HCT116 (cell line): ENCODE results near the gene RBM20. TPM values are rescaled to one million over a fixed set of nuclear protein-coding genes. Genes with fewer than 3 reads are reported as not detected.

Source experiments
- ATAC-seq: fragments of 200-7000 bp; cut with Tn5 transposase; 2 replicates; pipeline ENCODE4 v1.9.1; 2020; ENCODE audit warnings: mild to moderate bottlenecking, moderate library complexity
- BruUV-seq: library from RNA; stranded (reverse); fragments of 400-500 nt; replicated peaks from 2 replicates; lab custom pipeline; 2021; lab: Mats Ljungman, UMichigan
- CTCF ChIA-PET: fragments of 300-600 bp; sonication (Branson Sonifier 250); formaldehyde crosslinking; loops from one replicate; lab custom pipeline; 2021; ENCODE audit warnings: antibody characterized with exemption; lab: Charles Lee
- POLR2A ChIA-PET: fragments of 300-600, 350-600 bp; sonication (Branson Sonifier 250); formaldehyde crosslinking; loops from one replicate; lab custom pipeline; 2021; ENCODE audit warnings: antibody characterized with exemption; lab: Charles Lee
- RAD21 ChIA-PET, 2 experiments: fragments of 300-600 bp; sonication (Branson Sonifier 250); formaldehyde crosslinking; loops; one replicate each; lab custom pipeline; 2023; ENCODE audit warnings: low total read pairs in 2 of 2; ENCODE audit not compliant: uncharacterized antibody in 2 of 2, unreplicated experiment in 2 of 2, low non-redundant PET in 1 of 2; lab: Charles Lee
- DNase-seq: peaks from one replicate; pipeline ENCODE4 v3.0.0-alpha.2; 2010; ENCODE audit warnings: low read depth, low spot score
- H2AFZ ChIP-seq: fragments of 200-600 bp; shearing (Covaris generic), sonication (generic); 2 replicates; pipeline ENCODE4 v1.6.1; 2017; ENCODE audit warnings: low read depth, mixed run types, mixed read lengths, antibody characterized with exemption, low read length; ENCODE audit not compliant: poor library complexity, severe bottlenecking
- H3K27ac ChIP-seq: 2 replicates; pipeline ENCODE4 v1.5.1; 2012; ENCODE audit warnings: low read depth, low read length
- H3K27me3 ChIP-seq: fragments of 200-600 bp; sonication (generic); 2 replicates; pipeline ENCODE4 v1.6.1; 2016; ENCODE audit warnings: mixed run types, low read length, mixed read lengths; ENCODE audit not compliant: insufficient read depth
- H3K36me3 ChIP-seq, 2 experiments: fragments of 200-500 bp in 1 of 2; fragments of 200-600 bp in 1 of 2; sonication (Bioruptor generic) in 1 of 2; sonication (generic) in 1 of 2; 2 replicates each; pipeline versions ENCODE4 v1.5.1 to v1.6.1; 2014 to 2016; ENCODE audit warnings: low read length in 2 of 2, inconsistent platforms in 1 of 2, mixed read lengths in 1 of 2, mixed run types in 1 of 2; ENCODE audit not compliant: insufficient read depth in 2 of 2, control insufficient read depth in 1 of 2
- H3K4me1 ChIP-seq, 2 experiments: fragments of 200-600 bp in 1 of 2; sonication (generic) in 1 of 2; 2 replicates each; pipeline versions ENCODE4 v1.5.1 to v1.6.1; 2012 to 2017; ENCODE audit warnings: low read length in 2 of 2, inconsistent platforms in 1 of 2, mild to moderate bottlenecking in 1 of 2, mixed read lengths in 1 of 2, mixed run types in 1 of 2, moderate library complexity in 1 of 2; ENCODE audit not compliant: insufficient read depth in 2 of 2, control insufficient read depth in 1 of 2
- H3K4me2 ChIP-seq: fragments of 200-600 bp; sonication (generic); 2 replicates; pipeline ENCODE4 v1.6.1; 2017; ENCODE audit warnings: mixed run types, low read length, mixed read lengths
- H3K4me3 ChIP-seq, 2 experiments: fragments of 200-600 bp in 1 of 2; sonication (generic) in 1 of 2; replicated peaks in 1 of 2; 2 replicates each; pipeline ENCODE4 v1.5.1; 2011 to 2016; ENCODE audit warnings: low read length in 2 of 2, control low read depth in 1 of 2, low read depth in 1 of 2, mild to moderate bottlenecking in 1 of 2, mixed read lengths in 1 of 2, mixed run types in 1 of 2
- H3K79me2 ChIP-seq: fragments of 200-600 bp; sonication (generic); 2 replicates; pipeline ENCODE4 v1.6.1; 2017; ENCODE audit warnings: mild to moderate bottlenecking, mixed run types, low read length, moderate library complexity, mixed read lengths; ENCODE audit not compliant: insufficient read depth
- H3K9ac ChIP-seq: fragments of 200-600 bp; sonication (generic); 2 replicates; pipeline ENCODE4 v1.6.1; 2016; ENCODE audit warnings: low read length, mixed read lengths
- H3K9me2 ChIP-seq: fragments of 200-600 bp; sonication (generic), shearing (Covaris generic); 2 replicates; pipeline ENCODE4 v1.6.1; 2017; ENCODE audit warnings: mixed run types, mild to moderate bottlenecking, moderate library complexity; ENCODE audit not compliant: insufficient read depth
- H3K9me3 ChIP-seq, 2 experiments: fragments of 200-500 bp in 1 of 2; fragments of 200-600 bp in 1 of 2; sonication (Bioruptor generic) in 1 of 2; sonication (generic) in 1 of 2; 2 replicates each; pipeline ENCODE4 v1.6.1; 2014 to 2017; ENCODE audit warnings: low read length in 2 of 2, mixed read lengths in 2 of 2, inconsistent platforms in 1 of 2, low read depth in 1 of 2, mild to moderate bottlenecking in 1 of 2, mixed run types in 1 of 2, moderate library complexity in 1 of 2; ENCODE audit not compliant: control insufficient read depth in 1 of 2, insufficient read depth in 1 of 2
- H4K20me1 ChIP-seq: fragments of 200-600 bp; sonication (generic), shearing (Covaris generic); 2 replicates; pipeline ENCODE4 v1.6.1; 2017; ENCODE audit warnings: mixed run types, mild to moderate bottlenecking, moderate library complexity; ENCODE audit not compliant: insufficient read depth
- CBX3 ChIP-seq: IDR thresholded peaks from 2 replicates; pipeline ENCODE4 v1.6.1; 2012; ENCODE audit warnings: low read depth
- CEBPB ChIP-seq: IDR thresholded peaks from 2 replicates; pipeline ENCODE4 v1.6.1; 2012; ENCODE audit warnings: low read depth
- EGR1 ChIP-seq: IDR thresholded peaks from 2 replicates; pipeline ENCODE4 v1.6.1; 2012; ENCODE audit warnings: low read depth
- ELF1 ChIP-seq: IDR thresholded peaks from 2 replicates; pipeline ENCODE4 v1.6.1; 2012; ENCODE audit warnings: low read depth, borderline replicate concordance
- FOSL1 ChIP-seq: IDR thresholded peaks from 2 replicates; pipeline ENCODE4 v1.6.1; 2012; ENCODE audit warnings: low read depth
- MAX ChIP-seq: IDR thresholded peaks from 2 replicates; pipeline ENCODE4 v1.6.1; 2012
- POLR2A ChIP-seq: IDR thresholded peaks from 2 replicates; pipeline ENCODE4 v1.7.0; 2011; ENCODE audit warnings: borderline replicate concordance; ENCODE audit not compliant: insufficient read depth, insufficient read length; ENCODE audit errors: extremely low read depth
- RAD21 ChIP-seq: IDR thresholded peaks from 2 replicates; pipeline ENCODE4 v1.6.1; 2012; ENCODE audit warnings: low read depth, mild to moderate bottlenecking
- REST ChIP-seq: IDR thresholded peaks from 2 replicates; pipeline ENCODE4 v1.6.1; 2012; ENCODE audit warnings: low read depth
- SIN3A ChIP-seq: IDR thresholded peaks from 2 replicates; pipeline ENCODE4 v1.6.1; 2012; ENCODE audit warnings: low read depth
- YY1 ChIP-seq: IDR thresholded peaks from 2 replicates; pipeline ENCODE4 v1.6.1; 2011; ENCODE audit warnings: low read length, low read depth, moderate library complexity, mild to moderate bottlenecking; ENCODE audit not compliant: insufficient replicate concordance; ENCODE audit errors: extremely low read depth
- ZBTB33 ChIP-seq: IDR thresholded peaks from 2 replicates; pipeline ENCODE4 v1.6.1; 2011; ENCODE audit warnings: mild to moderate bottlenecking, low read length, moderate library complexity; ENCODE audit not compliant: insufficient replicate concordance; ENCODE audit errors: extremely low read depth
- ZFX ChIP-seq: fragments of 450-650 bp; IDR thresholded peaks from 2 replicates; pipeline ENCODE4 v1.6.1; 2017
- ZNF274 ChIP-seq: fragments of 200-500 bp; sonication (Bioruptor generic); IDR thresholded peaks from 2 replicates; pipeline ENCODE4 v1.6.1; 2014; ENCODE audit warnings: mild to moderate bottlenecking, low read depth, low read length, inconsistent platforms
- intact Hi-C: fragments of 100-400 bp; cut with micrococcal nuclease; formaldehyde crosslinking; loops from 2 replicates; pipeline ENCODE4 v1.10.0; 2022
- total RNA-seq: library from RNA; stranded (reverse); gene quantifications from one replicate; pipeline ENCODE4 v1.2.1, GENCODE V29; 2021; ENCODE audit not compliant: unreplicated experiment
- TF ChIP-seq, protein P1 (sequence below): IDR thresholded peaks from 2 replicates; pipeline ENCODE4 v1.6.1; 2012

Gene RBM20
- total RNA-seq, 1 experiment from 2014 or later: 2.0 TPM

- TF ChIP-seq ZBTB33 (no peak), YY1 (no peak), CEBPB (no peak), ZNF274 (no peak), MAX (no peak), ZFX (no peak), SIN3A (no peak), EGR1 (no peak), RAD21 (no peak), CBX3 (no peak)
- TF ChIP-seq, protein P1, sequence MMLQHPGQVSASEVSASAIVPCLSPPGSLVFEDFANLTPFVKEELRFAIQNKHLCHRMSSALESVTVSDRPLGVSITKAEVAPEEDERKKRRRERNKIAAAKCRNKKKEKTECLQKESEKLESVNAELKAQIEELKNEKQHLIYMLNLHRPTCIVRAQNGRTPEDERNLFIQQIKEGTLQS: no peak
Measured at GRCh38 chr10:110655320-110655719, 11.2 kb downstream of the RBM20 start (continued).

GRCh38 chr10:110656612-110657011, 12.5 kb downstream of the RBM20 start:
- no peaks in the 10 kb centered on the region for H3K27me3 ChIP-seq
- BruUV-seq: no TSS peak
- no peak overlapping the region for H3K4me2 ChIP-seq
- no peak overlapping the region for H2AFZ ChIP-seq
- ChIA-PET RAD21 (no interaction called here), CTCF (no interaction called here), POLR2A (no interaction called here)
- no peaks in the 10 kb centered on the region for H3K9me3 ChIP-seq
- no peaks in the 10 kb centered on the region for H3K36me3 ChIP-seq
- H3K27ac ChIP-seq: no peak overlapping the region
- no peaks in the 10 kb centered on the region for H3K4me1 ChIP-seq
- no peaks in the 10 kb centered on the region for H3K79me2 ChIP-seq
- DNase-seq (no peak), ATAC-seq (no peak)
- no peaks in the 10 kb centered on the region for H3K9me2 ChIP-seq
- H3K9ac ChIP-seq: no peak overlapping the region
- intact Hi-C loops: no loop called here
- no peaks in the 10 kb centered on the region for H4K20me1 ChIP-seq
- no peak overlapping the region for H3K4me3 ChIP-seq
- TF ChIP-seq SIN3A (no peak), REST (no peak), ZBTB33 (no peak), YY1 (no peak), FOSL1 (no peak), CBX3 (no peak), POLR2A (no peak), RAD21 (no peak), EGR1 (no peak), ELF1 (no peak), CEBPB (no peak)
- TF ChIP-seq, all 23 proteins: peak for 0
